ENCODE data around the gene MYO1H.
A peak's percentile ranks its signal among the peaks of the same experiment; 100 is the strongest.

The MYO1H gene

DNA sequence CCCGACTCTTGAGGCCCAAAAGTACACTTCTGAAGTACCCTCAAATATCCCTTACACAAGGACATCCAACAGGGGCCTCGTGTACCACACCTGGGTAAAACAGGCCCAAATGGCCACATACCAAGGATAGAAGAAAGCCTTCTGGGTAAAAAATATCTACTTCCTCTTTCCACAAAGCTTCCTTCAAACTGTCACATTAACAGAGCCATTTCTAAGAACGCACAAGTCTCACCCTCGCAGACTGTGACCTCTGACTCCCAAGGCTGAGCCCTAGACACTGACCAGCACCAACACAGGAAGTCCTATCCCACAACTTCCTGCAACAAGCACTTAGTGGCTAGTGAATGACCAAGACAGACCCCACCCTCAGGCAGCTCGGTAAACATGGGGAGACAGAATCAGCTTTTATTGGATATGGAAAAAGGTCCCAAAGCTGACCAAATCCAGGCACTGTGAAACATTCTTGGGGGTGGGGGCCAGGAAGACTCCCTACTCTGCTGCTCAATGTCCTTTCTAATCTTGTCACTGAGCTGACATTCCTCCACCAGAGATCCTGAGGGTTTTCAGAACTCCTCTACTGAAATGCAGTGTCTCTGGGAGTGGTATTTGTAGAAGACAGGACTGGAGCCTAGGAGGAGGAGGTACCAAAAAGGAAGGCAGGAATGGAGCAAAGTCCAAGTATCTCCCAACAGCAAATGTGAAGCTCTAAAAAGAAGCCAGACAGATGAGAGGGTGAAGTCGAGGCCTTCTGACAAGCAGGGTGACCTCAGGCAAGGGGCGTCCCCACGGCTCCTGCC, 113.5 kb downstream of the MYO1H start:
- Histone ChIP-seq H3K4me1 (ENCODE audit: low read length) (peaks cover 9% of the 10 kb centered on the region), H3K79me2 (ENCODE audit: low read length) (peaks cover 47% of the 10 kb centered on the region), H3K36me3 (replicated peaks; ENCODE audit: low read depth, low read length) (peaks cover 24% of the 10 kb centered on the region)

DNA sequence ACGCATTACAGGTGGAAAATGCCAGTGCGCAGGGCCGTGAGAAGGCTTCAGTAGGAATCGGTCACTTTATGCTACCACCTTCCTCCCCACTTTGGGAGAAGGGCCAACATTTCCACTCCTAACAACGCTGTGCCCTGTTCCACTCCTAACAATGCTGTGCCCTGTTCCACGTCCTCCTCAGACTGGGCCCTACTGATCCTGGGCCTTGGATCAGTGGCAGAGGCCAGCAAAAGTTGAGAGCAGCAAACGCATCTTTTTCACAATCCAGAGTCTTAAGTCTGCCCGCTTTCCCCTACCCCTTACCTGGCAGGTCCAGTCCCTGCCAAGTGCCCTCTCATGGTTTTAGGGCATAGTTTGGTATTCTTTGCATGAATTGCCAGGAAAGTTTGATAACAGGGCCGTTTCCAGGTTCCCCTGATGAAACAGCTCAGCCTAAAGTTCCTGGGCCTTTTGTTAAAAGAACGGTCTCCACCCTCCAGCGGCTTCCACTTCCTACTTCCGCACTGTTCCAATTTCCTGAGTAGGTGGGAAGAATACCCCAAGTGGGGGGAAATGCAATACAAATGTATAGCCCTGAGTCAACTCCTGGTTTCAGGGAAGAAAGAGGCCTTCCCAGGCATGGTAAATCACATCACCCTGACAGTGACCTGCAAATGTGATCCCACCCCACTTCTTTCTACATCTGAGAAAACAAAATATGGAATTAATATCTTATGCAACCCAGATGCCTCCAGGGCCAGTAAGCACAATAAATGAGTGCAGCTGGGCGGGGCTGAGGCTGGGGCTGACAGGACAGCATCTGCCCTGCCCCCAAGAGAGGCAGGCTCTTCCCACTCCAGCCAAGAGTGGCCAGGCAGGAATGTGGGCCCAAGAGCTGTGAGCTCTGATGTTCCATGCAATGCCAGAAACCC, 114.4 kb downstream of the MYO1H start:
- Histone ChIP-seq H2AFZ (ENCODE audit: low read depth, low read length) (no peak overlapping the region), H3K4me2 (ENCODE audit: low read length) (no peak overlapping the region), H3K9ac (ENCODE audit: low read length) (no peak overlapping the region), H3K4me3 (ENCODE audit: low read length) (no peak overlapping the region), H3K4me1 (ENCODE audit: low read length) (peaks cover 9% of the 10 kb centered on the region), H3K27ac (ENCODE audit: low read length) (no peak overlapping the region), H3K36me3 (replicated peaks; ENCODE audit: low read depth, low read length) (peaks cover 20% of the 10 kb centered on the region), H3K79me2 (ENCODE audit: low read length) (peaks cover 47% of the 10 kb centered on the region), H3K9me3 (ENCODE audit: insufficient read depth, low read length) (no peaks in the 10 kb centered on the region), H3K27me3 (ENCODE audit: low read depth, low read length) (no peaks in the 10 kb centered on the region), H4K20me1 (ENCODE audit: insufficient read depth, low read length) (peaks cover 24% of the 10 kb centered on the region)
- TF ChIP-seq, protein P1, sequence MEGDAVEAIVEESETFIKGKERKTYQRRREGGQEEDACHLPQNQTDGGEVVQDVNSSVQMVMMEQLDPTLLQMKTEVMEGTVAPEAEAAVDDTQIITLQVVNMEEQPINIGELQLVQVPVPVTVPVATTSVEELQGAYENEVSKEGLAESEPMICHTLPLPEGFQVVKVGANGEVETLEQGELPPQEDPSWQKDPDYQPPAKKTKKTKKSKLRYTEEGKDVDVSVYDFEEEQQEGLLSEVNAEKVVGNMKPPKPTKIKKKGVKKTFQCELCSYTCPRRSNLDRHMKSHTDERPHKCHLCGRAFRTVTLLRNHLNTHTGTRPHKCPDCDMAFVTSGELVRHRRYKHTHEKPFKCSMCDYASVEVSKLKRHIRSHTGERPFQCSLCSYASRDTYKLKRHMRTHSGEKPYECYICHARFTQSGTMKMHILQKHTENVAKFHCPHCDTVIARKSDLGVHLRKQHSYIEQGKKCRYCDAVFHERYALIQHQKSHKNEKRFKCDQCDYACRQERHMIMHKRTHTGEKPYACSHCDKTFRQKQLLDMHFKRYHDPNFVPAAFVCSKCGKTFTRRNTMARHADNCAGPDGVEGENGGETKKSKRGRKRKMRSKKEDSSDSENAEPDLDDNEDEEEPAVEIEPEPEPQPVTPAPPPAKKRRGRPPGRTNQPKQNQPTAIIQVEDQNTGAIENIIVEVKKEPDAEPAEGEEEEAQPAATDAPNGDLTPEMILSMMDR (IDR thresholded peaks at IDR 0.05; ENCODE audit: low read depth, low read length) = no peak
- TF ChIP-seq EZH2phosphoT487 (IDR thresholded peaks at IDR 0.05; ENCODE audit: low read depth) = no peak

More for the DNA sequence above, 113.5 kb downstream of the MYO1H start:
- Histone ChIP-seq H3K4me2 (ENCODE audit: low read length) (no peak overlapping the region), H3K27ac (ENCODE audit: low read length) (no peak overlapping the region), H3K9me3 (ENCODE audit: insufficient read depth, low read length) (no peaks in the 10 kb centered on the region), H4K20me1 (ENCODE audit: insufficient read depth, low read length) (peaks cover 15% of the 10 kb centered on the region), H3K9ac (ENCODE audit: low read length) (no peak overlapping the region), H3K4me3 (ENCODE audit: low read length) (no peak overlapping the region), H3K27me3 (ENCODE audit: low read depth, low read length) (no peaks in the 10 kb centered on the region), H2AFZ (ENCODE audit: low read depth, low read length) (no peak overlapping the region)
- TF ChIP-seq EZH2phosphoT487 (IDR thresholded peaks at IDR 0.05; ENCODE audit: low read depth) = no peak

DNA sequence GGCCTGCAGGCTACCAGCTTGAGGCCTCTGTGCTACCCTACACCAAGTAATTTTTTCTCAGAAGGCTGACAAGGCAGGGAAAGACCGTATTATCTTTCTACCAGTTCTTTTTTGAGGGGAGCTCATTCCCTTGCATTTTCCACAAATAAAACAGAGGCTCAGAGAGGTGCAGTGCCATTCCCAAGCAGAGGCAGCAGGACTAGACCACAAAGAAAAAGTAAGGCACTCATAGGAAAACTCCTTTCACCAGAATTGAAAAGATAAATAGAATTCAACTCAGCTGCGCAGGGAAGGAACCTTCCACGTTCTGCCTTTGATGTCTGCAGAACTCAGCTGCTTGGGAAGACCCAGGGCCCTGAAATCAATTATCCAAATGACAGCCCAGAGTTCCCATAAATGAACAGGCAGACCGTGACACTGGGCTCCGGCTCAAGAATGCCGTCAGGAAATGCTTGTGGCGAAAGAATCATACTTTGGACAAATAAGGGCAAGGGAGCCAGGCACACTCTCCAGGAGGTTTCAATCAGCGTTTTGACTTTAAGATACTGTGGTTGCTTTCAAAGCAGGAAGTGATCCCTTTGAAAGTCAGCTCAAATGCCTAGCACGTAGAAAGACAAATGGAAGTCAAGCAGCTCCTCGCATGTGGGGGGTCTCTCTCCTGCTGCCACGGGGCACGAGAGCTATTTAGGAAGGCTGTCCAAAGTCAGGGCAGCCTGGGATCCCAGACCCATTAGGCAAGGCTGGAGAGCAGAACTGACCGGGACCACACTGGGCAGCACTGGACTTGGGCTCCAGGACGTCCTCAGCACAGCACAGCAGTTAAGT, 115.4 kb downstream of the MYO1H start:
- Histone ChIP-seq H3K4me2 (ENCODE audit: low read length) (peak overlapping the region; percentile 31), H3K9ac (ENCODE audit: low read length) (no peak overlapping the region)

DNA sequence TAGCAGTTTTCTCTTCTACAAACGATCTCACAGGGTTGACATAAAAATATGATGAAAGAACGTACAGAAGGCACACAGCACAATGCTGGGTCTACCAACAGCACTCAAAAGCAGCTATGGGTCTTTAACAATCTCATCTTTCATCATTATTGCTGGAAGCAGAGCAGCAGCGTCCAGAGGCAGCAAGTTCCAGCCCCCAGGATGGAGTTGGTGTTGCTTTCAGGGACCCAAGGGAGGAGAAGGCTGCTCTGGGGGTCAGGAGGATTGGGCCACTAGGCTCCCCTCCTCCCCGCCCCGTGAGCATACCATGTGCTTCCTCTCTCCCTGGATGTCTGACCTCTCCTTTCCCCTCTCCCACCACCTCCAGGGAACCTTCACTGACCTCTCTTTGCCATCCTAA, 116.1 kb downstream of the MYO1H start:
- Histone ChIP-seq H3K9me3 (ENCODE audit: insufficient read depth, low read length) (no peaks in the 10 kb centered on the region), H3K9ac (ENCODE audit: low read length) (no peak overlapping the region), H3K27ac (ENCODE audit: low read length) (no peak overlapping the region)

More for the DNA sequence above, 115.4 kb downstream of the MYO1H start:
- no peaks in the 10 kb centered on the region for H3K27me3 ChIP-seq (ENCODE audit: low read depth, low read length)
- H3K36me3 ChIP-seq (replicated peaks; ENCODE audit: low read depth, low read length) = peaks cover 13% of the 10 kb centered on the region
- H2AFZ ChIP-seq (ENCODE audit: low read depth, low read length) = no peak overlapping the region
- H3K79me2 ChIP-seq (ENCODE audit: low read length) = peaks cover 47% of the 10 kb centered on the region
- peaks cover 24% of the 10 kb centered on the region for H4K20me1 ChIP-seq (ENCODE audit: insufficient read depth, low read length)
- no peak for TF ChIP-seq EZH2phosphoT487 (IDR thresholded peaks at IDR 0.05; ENCODE audit: low read depth)
- TF ChIP-seq, protein P1 (IDR thresholded peaks at IDR 0.05; ENCODE audit: low read depth, low read length) = no peak
- H3K9me3 ChIP-seq (ENCODE audit: insufficient read depth, low read length) = no peaks in the 10 kb centered on the region
- H3K4me3 ChIP-seq (ENCODE audit: low read length) = no peak overlapping the region
- H3K4me1 ChIP-seq (ENCODE audit: low read length) = peaks cover 9% of the 10 kb centered on the region
- H3K27ac ChIP-seq (ENCODE audit: low read length) = no peak overlapping the region

More for the DNA sequence above, 116.1 kb downstream of the MYO1H start:
- Histone ChIP-seq H3K4me3 (ENCODE audit: low read length) (no peak overlapping the region), H3K36me3 (replicated peaks; ENCODE audit: low read depth, low read length) (peaks cover 13% of the 10 kb centered on the region), H4K20me1 (ENCODE audit: insufficient read depth, low read length) (peaks cover 24% of the 10 kb centered on the region), H3K27me3 (ENCODE audit: low read depth, low read length) (no peaks in the 10 kb centered on the region), H2AFZ (ENCODE audit: low read depth, low read length) (no peak overlapping the region), H3K4me1 (ENCODE audit: low read length) (peaks cover 9% of the 10 kb centered on the region), H3K4me2 (ENCODE audit: low read length) (no peak overlapping the region; the same call in 1 of the 2 replicates), H3K79me2 (ENCODE audit: low read length) (peaks cover 47% of the 10 kb centered on the region)
- TF ChIP-seq EZH2phosphoT487 (IDR thresholded peaks at IDR 0.05; ENCODE audit: low read depth) = no peak
- TF ChIP-seq, protein P1 (IDR thresholded peaks at IDR 0.05; ENCODE audit: low read depth, low read length) = no peak

All from OCI-LY3 (cell line).